Endothelial cell of umbilical vein (primary cell): ENCODE measurements around the gene C1RL. TPM values are rescaled to one million over a fixed set of nuclear protein-coding genes. Genes with fewer than 3 reads are reported as not detected.

Experiments used
- BruUV-seq: library from RNA; stranded (reverse); fragments of 400-500 nt; replicated peaks from 2 replicates; lab custom pipeline; 2021; lab: Mats Ljungman, UMichigan
- CTCF ChIA-PET: fragments of 300-600, 350-600 bp; sonication (Branson Sonifier 250); formaldehyde crosslinking; loops from one replicate; lab custom pipeline; 2021; ENCODE audit warnings: antibody characterized with exemption, inconsistent platforms; lab: Charles Lee
- POLR2A ChIA-PET: fragments of 300-600, 350-600 bp; sonication (Branson Sonifier 250); formaldehyde crosslinking; loops from one replicate; lab custom pipeline; 2021; ENCODE audit warnings: antibody characterized with exemption, inconsistent platforms; lab: Charles Lee
- DNase-seq: peaks from one replicate; pipeline ENCODE4 v3.0.0-alpha.2; 2011; ENCODE audit warnings: low read depth, low spot score
- FAIRE-seq: peaks from 2 replicates; lab custom pipeline; 2011; peaks lifted over from hg19 to GRCh38; lab: Jason Lieb, UNC
- H2AFZ ChIP-seq: 2 replicates; pipeline ENCODE4 v1.6.0; 2012; ENCODE audit warnings: low read depth, low read length, control low read depth, inconsistent platforms
- H3K27ac ChIP-seq: 2 replicates; pipeline ENCODE4 v1.5.1; 2011; ENCODE audit warnings: low read depth, mild to moderate bottlenecking, control low read depth, low read length, moderate library complexity; ENCODE audit not compliant: insufficient read depth
- H3K27me3 ChIP-seq, 2 experiments: 2 replicates each; pipeline versions ENCODE4 v1.6.0 to v1.6.1; 2011; ENCODE audit warnings: low read length in 2 of 2, mixed read lengths in 1 of 2; ENCODE audit not compliant: control insufficient read depth in 2 of 2, insufficient read depth in 2 of 2
- H3K36me3 ChIP-seq, 2 experiments: 2 replicates in 1 of 2; 3 replicates in 1 of 2; pipeline ENCODE4 v1.5.1; 2011; ENCODE audit warnings: low read length in 2 of 2, mild to moderate bottlenecking in 1 of 2, moderate library complexity in 1 of 2; ENCODE audit not compliant: control insufficient read depth in 2 of 2, insufficient read depth in 2 of 2; ENCODE audit errors: extremely low read depth in 1 of 2
- H3K4me1 ChIP-seq: 3 replicates; pipeline ENCODE4 v1.5.1; 2011; ENCODE audit warnings: mild to moderate bottlenecking, low read length; ENCODE audit not compliant: control insufficient read depth, insufficient read depth; ENCODE audit errors: extremely low read depth
- H3K4me2 ChIP-seq: 2 replicates; pipeline ENCODE4 v1.6.1; 2011; ENCODE audit warnings: low read length, control low read depth, mixed read lengths; ENCODE audit not compliant: insufficient read depth
- H3K4me3 ChIP-seq, 3 experiments: fragments of 200-600 bp in 1 of 3; sonication (generic), shearing (Covaris generic) in 1 of 3; replicated peaks in 1 of 3; 2 replicates each; pipeline ENCODE4 v1.5.1; 2011 to 2016; ENCODE audit warnings: control low read depth in 3 of 3, low read length in 3 of 3, mild to moderate bottlenecking in 2 of 3, inconsistent platforms in 1 of 3, low read depth in 1 of 3, moderate library complexity in 1 of 3; ENCODE audit not compliant: insufficient read depth in 1 of 3
- H3K79me2 ChIP-seq: 2 replicates; pipeline ENCODE4 v1.6.0; 2012; ENCODE audit warnings: low read length, inconsistent platforms; ENCODE audit not compliant: control insufficient read depth, insufficient read depth
- H3K9ac ChIP-seq: replicated peaks from 2 replicates; pipeline ENCODE3; 2011; ENCODE audit warnings: low read length, control low read depth; ENCODE audit not compliant: insufficient read depth; ENCODE audit errors: extremely low read depth
- H3K9me1 ChIP-seq: replicated peaks from 3 replicates; pipeline ENCODE4 v1.6.0; 2011; ENCODE audit warnings: mild to moderate bottlenecking, low read length; ENCODE audit not compliant: control insufficient read depth, insufficient read depth; ENCODE audit errors: extremely low read depth
- H3K9me3 ChIP-seq: replicated peaks from 2 replicates; pipeline ENCODE4 v1.5.1; 2012; ENCODE audit warnings: low read length, inconsistent platforms; ENCODE audit not compliant: control insufficient read depth, insufficient read depth
- H4K20me1 ChIP-seq: replicated peaks from 2 replicates; pipeline ENCODE3; 2011; ENCODE audit warnings: mild to moderate bottlenecking, low read length; ENCODE audit not compliant: control insufficient read depth, insufficient read depth; ENCODE audit errors: extremely low read depth
- CTCF ChIP-seq, 2 donors: IDR thresholded peaks; 1 replicate in 1 of 2; 2 replicates in 1 of 2; pipeline ENCODE4 v1.5.1; 2011; ENCODE audit warnings: low read length in 2 of 2, mild to moderate bottlenecking in 2 of 2, moderate library complexity in 2 of 2, control low read depth in 1 of 2, inconsistent platforms in 1 of 2, low read depth in 1 of 2; ENCODE audit not compliant: insufficient read depth in 1 of 2; ENCODE audit errors: extremely low read depth in 1 of 2
- EZH2 ChIP-seq: IDR thresholded peaks from 2 replicates; pipeline ENCODE4 v1.6.1; 2012; ENCODE audit warnings: borderline replicate concordance, low read depth, mild to moderate bottlenecking, moderate library complexity, low read length, inconsistent platforms; ENCODE audit not compliant: severe bottlenecking
- FOS ChIP-seq: IDR thresholded peaks from 2 replicates; pipeline ENCODE4 v1.6.1; 2011; ENCODE audit warnings: mild to moderate bottlenecking, low read length, moderate library complexity, borderline replicate concordance; ENCODE audit not compliant: insufficient read depth
- GATA2 ChIP-seq: IDR thresholded peaks from 2 replicates; pipeline ENCODE4 v1.7.0; 2011; ENCODE audit warnings: low read depth, mild to moderate bottlenecking, moderate library complexity, mixed read lengths, low read length; ENCODE audit not compliant: insufficient read length, insufficient read depth
- JUN ChIP-seq: IDR thresholded peaks from 2 replicates; pipeline ENCODE4 v1.6.1; 2011; ENCODE audit warnings: borderline replicate concordance, low read depth; ENCODE audit not compliant: insufficient read length, insufficient read depth
- MYC ChIP-seq: IDR thresholded peaks from one replicate; pipeline ENCODE4 v1.6.1; 2011; ENCODE audit warnings: mild to moderate bottlenecking, low read depth, low read length
- POLR2A ChIP-seq: IDR thresholded peaks from 2 replicates; pipeline ENCODE4 v1.6.1; 2012; ENCODE audit warnings: low read depth, mild to moderate bottlenecking, control low read depth, low read length
- POLR2AphosphoS5 ChIP-seq: IDR thresholded peaks from 2 replicates; pipeline ENCODE4 v1.6.1; 2012; ENCODE audit warnings: low read depth, mild to moderate bottlenecking, control low read depth, low read length, moderate library complexity; ENCODE audit not compliant: insufficient read depth
- dilution Hi-C: fragments of 300-500 bp; cut with MboI; formaldehyde crosslinking; loops from one replicate; pipeline ENCODE4 v1.15.0; 2019; ENCODE audit warnings: low sequenced_read_pairs; ENCODE audit not compliant: extremely low pct_ligation_motif_present
- intact Hi-C: fragments of 100-400 bp; cut with micrococcal nuclease; formaldehyde crosslinking; loops from one replicate; pipeline ENCODE4 v1.10.0; 2022
- polyA plus RNA-seq, 4 experiments: library from polyadenylated mRNA; depleted of rRNA in 3 of 4; stranded (reverse) in 3 of 4; unstranded in 1 of 4; fragments of >200 nt; gene quantifications; 2 replicates each; pipeline versions ENCODE4 v1.2.1 to v1.2.3, GENCODE V29; 2011 to 2012; ENCODE audit warnings: missing spikeins in 1 of 4
- total RNA-seq: library from RNA; stranded (reverse); gene quantifications from 2 replicates; pipeline ENCODE4 v1.2.3, GENCODE V29; 2021
- TF ChIP-seq, protein P1 (sequence below): IDR thresholded peaks from 2 replicates; pipeline ENCODE4 v1.6.1; 2011; ENCODE audit not compliant: insufficient read depth, insufficient read length

Gene C1RL
- total and polyA plus RNA-seq, 2 donors (not counting 3 experiments of a cell fraction or from before 2014, with no cell fraction given): 20.9 to 25.0 TPM

DNA sequence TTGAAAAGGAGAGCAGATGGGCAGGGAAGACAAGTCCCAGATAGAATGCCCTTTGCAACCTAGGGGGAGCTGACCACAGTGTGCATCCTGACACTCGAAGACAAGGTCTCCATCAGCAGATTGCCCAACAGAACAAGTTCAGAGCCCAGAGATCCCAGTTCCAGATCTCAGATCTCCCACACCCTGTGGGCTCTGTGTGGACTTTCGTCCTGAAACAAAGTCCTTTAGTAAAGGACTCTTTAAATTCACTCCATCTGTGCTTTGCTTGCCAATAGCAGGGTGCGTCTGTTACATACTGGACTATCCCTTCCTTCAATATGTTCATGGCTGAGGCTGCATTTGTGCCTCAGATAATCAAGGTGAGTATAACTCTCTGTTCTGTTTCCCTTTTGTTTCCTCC, 8.7 kb upstream of the C1RL start:
- Histone ChIP-seq H2AFZ (no peak overlapping the region), H3K27ac (no peak overlapping the region), H3K27me3 (no peaks in the 10 kb centered on the region), H3K9me3 (no peaks in the 10 kb centered on the region), H3K9ac (no peak overlapping the region), H3K4me3 (no peak overlapping the region), H3K9me1 (no peaks in the 10 kb centered on the region), H3K4me1 (peaks cover 2% of the 10 kb centered on the region), H3K36me3 (no peaks in the 10 kb centered on the region), H3K79me2 (no peaks in the 10 kb centered on the region), H4K20me1 (no peaks in the 10 kb centered on the region), H3K4me2 (no peak overlapping the region)
- dilution Hi-C loops (no loop called here), intact Hi-C loops (no loop called here)
- TF ChIP-seq, protein P1, sequence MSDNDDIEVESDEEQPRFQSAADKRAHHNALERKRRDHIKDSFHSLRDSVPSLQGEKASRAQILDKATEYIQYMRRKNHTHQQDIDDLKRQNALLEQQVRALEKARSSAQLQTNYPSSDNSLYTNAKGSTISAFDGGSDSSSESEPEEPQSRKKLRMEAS: no peak
- TF ChIP-seq POLR2AphosphoS5: no peak
- TF ChIP-seq GATA2: no peak
- TF ChIP-seq POLR2A: no peak
- no peak for TF ChIP-seq CTCF (IDR thresholded peaks at IDR 0.05; ENCODE audit: extremely low read depth in 1 of 2, insufficient read depth in 1 of 2, low read depth in 1 of 2, low read length in 2 of 2)
- no peak for TF ChIP-seq MYC
- no peak for TF ChIP-seq EZH2
- no peak for TF ChIP-seq JUN
- TF ChIP-seq FOS: no peak
- BruUV-seq: no TSS peak
- DNase-seq (no peak), FAIRE-seq (no peak)
- CTCF ChIA-PET: no interaction called here
- POLR2A ChIA-PET: no interaction called here
